Neuronal stem cell (in vitro differentiated cells): ENCODE measurements around the gene NOL4L.

Experiments used
- DNase-seq: peaks from one replicate; pipeline ENCODE4 v3.0.0-alpha.2; 2013; ENCODE audit warnings: low spot score
- H2AFZ ChIP-seq: one replicate; pipeline ENCODE4 v1.6.1; 2013; ENCODE audit warnings: mild to moderate bottlenecking, low read length, inconsistent platforms
- H2AK5ac ChIP-seq: 2 replicates; pipeline ENCODE4 v1.6.1; 2013; ENCODE audit warnings: low read depth, mild to moderate bottlenecking, inconsistent platforms, low read length, moderate library complexity, mixed read lengths
- H2BK120ac ChIP-seq: 2 replicates; pipeline ENCODE4 v1.6.1; 2013; ENCODE audit warnings: low read depth, mild to moderate bottlenecking, inconsistent platforms, low read length, moderate library complexity, mixed read lengths
- H2BK12ac ChIP-seq: one replicate; pipeline ENCODE4 v1.6.1; 2013; ENCODE audit warnings: low read length, inconsistent platforms
- H2BK15ac ChIP-seq: 2 replicates; pipeline ENCODE4 v1.6.1; 2013; ENCODE audit warnings: mild to moderate bottlenecking, low read length, inconsistent platforms, mixed read lengths
- H2BK5ac ChIP-seq: one replicate; pipeline ENCODE4 v1.6.1; 2013; ENCODE audit warnings: inconsistent platforms, mild to moderate bottlenecking, low read length, moderate library complexity
- H3K14ac ChIP-seq: one replicate; pipeline ENCODE4 v1.6.1; 2013; ENCODE audit warnings: low read length, inconsistent platforms
- H3K18ac ChIP-seq: 2 replicates; pipeline ENCODE4 v1.6.1; 2013; ENCODE audit warnings: low read length, inconsistent platforms
- H3K23ac ChIP-seq: 2 replicates; pipeline ENCODE4 v1.6.1; 2013; ENCODE audit warnings: low read depth, mild to moderate bottlenecking, mixed read lengths, low read length, inconsistent platforms; ENCODE audit not compliant: poor library complexity
- H3K27ac ChIP-seq: replicated peaks from 3 replicates; pipeline ENCODE4 v1.5.1; 2013; ENCODE audit warnings: low read length, inconsistent platforms
- H3K27me3 ChIP-seq, 3 experiments: 2 replicates each; pipeline ENCODE4 v1.6.1; 2013; ENCODE audit warnings: low read length in 3 of 3, mild to moderate bottlenecking in 2 of 3, inconsistent platforms in 1 of 3, low read depth in 1 of 3, mixed read lengths in 1 of 3, moderate library complexity in 1 of 3; ENCODE audit not compliant: control insufficient read depth in 3 of 3, insufficient read depth in 3 of 3
- H3K36me3 ChIP-seq, 2 donors: replicated peaks in 1 of 2; 2 replicates each; pipeline ENCODE4 v1.6.1; 2013; ENCODE audit warnings: low read length in 2 of 2; ENCODE audit not compliant: control insufficient read depth in 2 of 2, insufficient read depth in 2 of 2
- H3K4ac ChIP-seq: 2 replicates; pipeline ENCODE4 v1.6.1; 2013; ENCODE audit warnings: inconsistent platforms, mild to moderate bottlenecking, low read length, moderate library complexity
- H3K4me1 ChIP-seq, 2 donors: 1 replicate in 1 of 2; 2 replicates in 1 of 2; pipeline ENCODE4 v1.6.1; 2013; ENCODE audit warnings: low read length in 2 of 2, low read depth in 1 of 2; ENCODE audit not compliant: control insufficient read depth in 2 of 2, insufficient read depth in 1 of 2
- H3K4me2 ChIP-seq: one replicate; pipeline ENCODE4 v1.6.1; 2013; ENCODE audit warnings: mild to moderate bottlenecking, low read length, inconsistent platforms; ENCODE audit not compliant: insufficient read depth, poor library complexity, severe bottlenecking
- H3K4me3 ChIP-seq, 2 donors: 2 replicates each; pipeline ENCODE4 v1.5.1; 2013; ENCODE audit warnings: low read length in 2 of 2, mild to moderate bottlenecking in 2 of 2, inconsistent platforms in 1 of 2, moderate library complexity in 1 of 2
- H3K79me1 ChIP-seq: one replicate; pipeline ENCODE4 v1.6.1; 2013; ENCODE audit warnings: low read depth, mild to moderate bottlenecking, inconsistent platforms, low read length, moderate library complexity
- H3K9ac ChIP-seq: one replicate; pipeline ENCODE4 v1.6.1; 2013; ENCODE audit warnings: mild to moderate bottlenecking, low read depth, low read length, inconsistent platforms; ENCODE audit not compliant: poor library complexity
- H3K9me3 ChIP-seq, 2 donors: replicated peaks in 1 of 2; 2 replicates each; pipeline versions ENCODE3 to v1.6.1; 2013; ENCODE audit warnings: low read length in 2 of 2, mild to moderate bottlenecking in 2 of 2, inconsistent platforms in 1 of 2, low read depth in 1 of 2, mixed read lengths in 1 of 2, moderate library complexity in 1 of 2; ENCODE audit not compliant: control insufficient read depth in 2 of 2, insufficient read depth in 1 of 2
- H4K8ac ChIP-seq: one replicate; pipeline ENCODE4 v1.6.1; 2013; ENCODE audit warnings: low read depth, mild to moderate bottlenecking, inconsistent platforms, low read length, moderate library complexity
- H4K91ac ChIP-seq: one replicate; pipeline ENCODE4 v1.6.1; 2013; ENCODE audit warnings: low read length, low read depth, mild to moderate bottlenecking, inconsistent platforms; ENCODE audit not compliant: poor library complexity
- WGBS, 2 donors: extraction: QIAGEN DNeasy Blood & Tissue Kit; methylation state at CpG; one replicate each; pipeline ENCODE4 v1.1.7; 2013; ENCODE audit warnings: missing lambda C conversion rate in 2 of 2, mixed read lengths in 1 of 2; ENCODE audit not compliant: insufficient read length in 2 of 2, insufficient replicate concordance in 1 of 2; ENCODE audit errors: extremely low coverage in 2 of 2; 5-methylcytosine and 5-hydroxymethylcytosine counted together

NOL4L gene

GRCh38 chr20:32495949-32496348, 89.2 kb downstream of the NOL4L start:
- H3K4me2 ChIP-seq = no peak overlapping the region
- H2BK120ac ChIP-seq = no peak overlapping the region
- H3K4me1 ChIP-seq = peaks cover 7 to 22% of the 10 kb centered on the region in 2 donors
- H3K14ac ChIP-seq = no peak overlapping the region
- no peaks in the 10 kb centered on the region for H3K9me3 ChIP-seq
- no CpG with 5 or more reads among the region's 5 CpGs for WGBS, 2 donors
- no peaks in the 10 kb centered on the region for H3K27me3 ChIP-seq
- H3K4me3 ChIP-seq = no peak overlapping the region
- H3K36me3 ChIP-seq = no peaks in the 10 kb centered on the region
- H4K91ac ChIP-seq = no peak overlapping the region
- no peaks in the 10 kb centered on the region for H3K79me1 ChIP-seq
- no peak overlapping the region for H4K8ac ChIP-seq
- no peak overlapping the region for H2AFZ ChIP-seq
- H2BK12ac ChIP-seq = no peak overlapping the region
- no peak overlapping the region for H3K4ac ChIP-seq
- DNase-seq = no peak
- no peak overlapping the region for H2BK15ac ChIP-seq
- no peak overlapping the region for H3K18ac ChIP-seq
- H3K27ac ChIP-seq = no peak overlapping the region
- H2BK5ac ChIP-seq = no peak overlapping the region
- no peak overlapping the region for H3K9ac ChIP-seq
- no peak overlapping the region for H3K23ac ChIP-seq
- no peak overlapping the region for H2AK5ac ChIP-seq

- no peak overlapping the region for H4K8ac ChIP-seq
- H3K23ac ChIP-seq = no peak overlapping the region
- no peak overlapping the region for H2BK12ac ChIP-seq
- H2BK120ac ChIP-seq = no peak overlapping the region
- H2BK15ac ChIP-seq = no peak overlapping the region
- H2AFZ ChIP-seq = no peak overlapping the region
- no peak overlapping the region for H3K14ac ChIP-seq
- peaks cover 7 to 22% of the 10 kb centered on the region in 2 donors for H3K4me1 ChIP-seq
- H2BK5ac ChIP-seq = no peak overlapping the region
- no peak overlapping the region for H3K4me3 ChIP-seq
- H4K91ac ChIP-seq = no peak overlapping the region
- H3K27ac ChIP-seq = no peak overlapping the region
- no peak for DNase-seq
- H3K27me3 ChIP-seq = no peaks in the 10 kb centered on the region
- no peak overlapping the region for H2AK5ac ChIP-seq
- H3K18ac ChIP-seq = no peak overlapping the region
- WGBS, 2 donors = no CpG with 5 or more reads among the region's 8 CpGs
- H3K9ac ChIP-seq = no peak overlapping the region
- no peaks in the 10 kb centered on the region for H3K9me3 ChIP-seq
- H3K4me2 ChIP-seq = no peak overlapping the region
- H3K36me3 ChIP-seq = no peaks in the 10 kb centered on the region
- no peaks in the 10 kb centered on the region for H3K79me1 ChIP-seq
- H3K4ac ChIP-seq = no peak overlapping the region
Observed at GRCh38 chr20:32495217-32495565, 89.9 kb downstream of the NOL4L start.

GRCh38 chr20:32494483-32495216, 90.5 kb downstream of the NOL4L start:
- Histone ChIP-seq H3K14ac (no peak overlapping the region), H3K9me3 (no peaks in the 10 kb centered on the region), H2BK5ac (no peak overlapping the region), H3K4me2 (no peak overlapping the region), H3K27me3 (no peaks in the 10 kb centered on the region), H4K8ac (no peak overlapping the region), H2AK5ac (peak overlapping the region; percentile 22), H3K9ac (no peak overlapping the region), H3K4me3 (no peak overlapping the region), H3K4ac (no peak overlapping the region), H3K23ac (no peak overlapping the region), H3K4me1 (peaks cover 7 to 22% of the 10 kb centered on the region in 2 donors), H3K36me3 (no peaks in the 10 kb centered on the region), H2BK12ac (no peak overlapping the region), H3K18ac (peak overlapping the region; percentile 33), H2BK120ac (no peak overlapping the region), H4K91ac (no peak overlapping the region), H3K79me1 (no peaks in the 10 kb centered on the region), H3K27ac (no peak overlapping the region), H2BK15ac (no peak overlapping the region), H2AFZ (peak overlapping the region; percentile 3)
- DNase-seq = no peak
- no CpG with 5 or more reads among the region's 11 CpGs for WGBS, 2 donors

- H2BK5ac ChIP-seq = no peak overlapping the region
- no peak overlapping the region for H3K14ac ChIP-seq
- H3K4me2 ChIP-seq = no peak overlapping the region
- H2AK5ac ChIP-seq = peak overlapping the region; percentile 82
- no peak overlapping the region for H4K91ac ChIP-seq
- peaks cover 7 to 22% of the 10 kb centered on the region in 2 donors for H3K4me1 ChIP-seq
- H3K79me1 ChIP-seq = no peaks in the 10 kb centered on the region
- WGBS, 2 donors = no CpG with 5 or more reads among the region's 10 CpGs
- no peak overlapping the region for H3K18ac ChIP-seq
- no peaks in the 10 kb centered on the region for H3K9me3 ChIP-seq
- H2BK120ac ChIP-seq = no peak overlapping the region
- no peak overlapping the region for H3K9ac ChIP-seq
- H3K23ac ChIP-seq = no peak overlapping the region
- H4K8ac ChIP-seq = no peak overlapping the region
- no peaks in the 10 kb centered on the region for H3K36me3 ChIP-seq
- H2BK15ac ChIP-seq = no peak overlapping the region
- no peak overlapping the region for H2AFZ ChIP-seq
- no peak overlapping the region for H3K27ac ChIP-seq
- H3K4ac ChIP-seq = no peak overlapping the region
- no peak for DNase-seq
- no peaks in the 10 kb centered on the region for H3K27me3 ChIP-seq
- no peak overlapping the region for H3K4me3 ChIP-seq
- H2BK12ac ChIP-seq = no peak overlapping the region
Observed at GRCh38 chr20:32493356-32493755, 91.8 kb downstream of the NOL4L start.
